ENCODE results near the gene ROR2. TPM values are rescaled to one million over a fixed set of nuclear protein-coding genes. Genes with fewer than 3 reads are reported as not detected.

ROR2 gene
- total and polyA plus RNA-seq, 4 donors = 1.6 to 5.8 TPM; not detected in 2

- intact Hi-C loops (cut with DNase I) = no loop called here
- Histone ChIP-seq H3K27me3 (ENCODE audit: control insufficient read depth in 1 of 2, insufficient read depth in 2 of 2, low read length in 1 of 2) (no peaks in the 10 kb centered on the region), H3K4me3 (ENCODE audit: low read length in 2 of 2) (no peak overlapping the region), H3K9me3 (ENCODE audit: control insufficient read depth, low read length) (no peaks in the 10 kb centered on the region), H3K27ac (ENCODE audit: low read depth in 1 of 2, low read length in 2 of 2) (no peak overlapping the region), H3K4me1 (ENCODE audit: control insufficient read depth in 1 of 2, insufficient read depth in 2 of 2, low read length in 2 of 2) (no peaks in the 10 kb centered on the region), H3K36me3 (ENCODE audit: control insufficient read depth in 1 of 2, insufficient read depth in 2 of 2, low read length in 1 of 2) (no peaks in the 10 kb centered on the region)
- DNase-seq (no peak), ATAC-seq (ENCODE audit: low FRiP score) (no peak)
- WGBS, 2 donors = 54 to 65% methylated on average over 5 of the region's 5 CpGs
Observed at GRCh38 chr9:91690540-91691249, 259.3 kb downstream of the ROR2 start.

- Histone ChIP-seq H3K27ac (ENCODE audit: low read depth in 1 of 2, low read length in 2 of 2) (no peak overlapping the region), H3K9me3 (ENCODE audit: control insufficient read depth, low read length) (no peaks in the 10 kb centered on the region), H3K4me3 (ENCODE audit: low read length in 2 of 2) (no peak overlapping the region), H3K27me3 (ENCODE audit: control insufficient read depth in 1 of 2, insufficient read depth in 2 of 2, low read length in 1 of 2) (no peaks in the 10 kb centered on the region), H3K4me1 (ENCODE audit: control insufficient read depth in 1 of 2, insufficient read depth in 2 of 2, low read length in 2 of 2) (no peaks in the 10 kb centered on the region), H3K36me3 (ENCODE audit: control insufficient read depth in 1 of 2, insufficient read depth in 2 of 2, low read length in 1 of 2) (no peaks in the 10 kb centered on the region)
- intact Hi-C loops (cut with DNase I) = loop anchor here in 1 of 2 donors (10.0 kb wide), 1 partner anchor 774 kb away; no protein-coding TSS in a partner anchor
- WGBS, 2 donors = 64 to 68% methylated on average over 4 of the region's 4 CpGs
- no peak for ATAC-seq (ENCODE audit: low FRiP score)
- DNase-seq = no peak
Observed at GRCh38 chr9:91689006-91689405, 261.0 kb downstream of the ROR2 start.

GRCh38 chr9:91683269-91683668 is 266.8 kb downstream of the ROR2 start:
- Histone ChIP-seq H3K4me3 (ENCODE audit: low read length in 2 of 2) (no peak overlapping the region), H3K4me1 (ENCODE audit: control insufficient read depth in 1 of 2, insufficient read depth in 2 of 2, low read length in 2 of 2) (no peaks in the 10 kb centered on the region), H3K27me3 (ENCODE audit: control insufficient read depth in 1 of 2, insufficient read depth in 2 of 2, low read length in 1 of 2) (no peaks in the 10 kb centered on the region), H3K36me3 (ENCODE audit: control insufficient read depth in 1 of 2, insufficient read depth in 2 of 2, low read length in 1 of 2) (no peaks in the 10 kb centered on the region), H3K9me3 (ENCODE audit: control insufficient read depth, low read length) (no peaks in the 10 kb centered on the region), H3K27ac (ENCODE audit: low read depth in 1 of 2, low read length in 2 of 2) (no peak overlapping the region)
- intact Hi-C loops (cut with DNase I) = loop anchor here in 1 of 2 donors (10.0 kb wide), 1 partner anchor 768 kb away; no protein-coding TSS in a partner anchor
- WGBS, 2 donors = 69 to 73% methylated on average over 1 of the region's 1 CpG
- ATAC-seq (ENCODE audit: low FRiP score) = no peak
- no peak for DNase-seq

GRCh38 chr9:91682806-91683205 is 267.2 kb downstream of the ROR2 start:
- WGBS, 2 donors = 84 to 91% methylated on average over 6 of the region's 6 CpGs
- Histone ChIP-seq H3K4me3 (ENCODE audit: low read length in 2 of 2) (no peak overlapping the region), H3K9me3 (ENCODE audit: control insufficient read depth, low read length) (no peaks in the 10 kb centered on the region), H3K27me3 (ENCODE audit: control insufficient read depth in 1 of 2, insufficient read depth in 2 of 2, low read length in 1 of 2) (no peaks in the 10 kb centered on the region), H3K4me1 (ENCODE audit: control insufficient read depth in 1 of 2, insufficient read depth in 2 of 2, low read length in 2 of 2) (no peaks in the 10 kb centered on the region), H3K27ac (ENCODE audit: low read depth in 1 of 2, low read length in 2 of 2) (no peak overlapping the region), H3K36me3 (ENCODE audit: control insufficient read depth in 1 of 2, insufficient read depth in 2 of 2, low read length in 1 of 2) (no peaks in the 10 kb centered on the region)
- ATAC-seq (ENCODE audit: low FRiP score) = no peak
- intact Hi-C loops (cut with DNase I) = loop anchor here in 1 of 2 donors (10.0 kb wide), 1 partner anchor 768 kb away; no protein-coding TSS in a partner anchor
- DNase-seq = no peak

GRCh38 chr9:91681461-91682305 is 268.3 kb downstream of the ROR2 start:
- Histone ChIP-seq H3K4me3 (ENCODE audit: low read length in 2 of 2) (no peak overlapping the region), H3K4me1 (ENCODE audit: control insufficient read depth in 1 of 2, insufficient read depth in 2 of 2, low read length in 2 of 2) (no peaks in the 10 kb centered on the region), H3K9me3 (ENCODE audit: control insufficient read depth, low read length) (no peaks in the 10 kb centered on the region), H3K36me3 (ENCODE audit: control insufficient read depth in 1 of 2, insufficient read depth in 2 of 2, low read length in 1 of 2) (no peaks in the 10 kb centered on the region), H3K27me3 (ENCODE audit: control insufficient read depth in 1 of 2, insufficient read depth in 2 of 2, low read length in 1 of 2) (no peaks in the 10 kb centered on the region), H3K27ac (ENCODE audit: low read depth in 1 of 2, low read length in 2 of 2) (no peak overlapping the region)
- DNase-seq = peak; percentile 82 to 90
- ATAC-seq (ENCODE audit: low FRiP score) = peak; percentile 85
- intact Hi-C loops (cut with DNase I) = loop anchor here (2.0 to 10.0 kb wide), 3 partner anchors 645 to 767 kb away; no protein-coding TSS in a partner anchor
- 27 to 28% methylated on average over 43 of the region's 43 CpGs for WGBS, 2 donors

- H3K27ac ChIP-seq (ENCODE audit: low read depth in 1 of 2, low read length in 2 of 2) = no peak overlapping the region
- ATAC-seq (ENCODE audit: low FRiP score) = no peak
- WGBS, 2 donors = 90 to 92% methylated on average over 15 of the region's 15 CpGs
Observed at GRCh38 chr9:91680998-91681397, 269.0 kb downstream of the ROR2 start.

GRCh38 chr9:91680106-91680505 is 269.9 kb downstream of the ROR2 start:
- Histone ChIP-seq H3K4me1 (ENCODE audit: control insufficient read depth in 1 of 2, insufficient read depth in 2 of 2, low read length in 2 of 2) (no peaks in the 10 kb centered on the region), H3K36me3 (ENCODE audit: control insufficient read depth in 1 of 2, insufficient read depth in 2 of 2, low read length in 1 of 2) (no peaks in the 10 kb centered on the region), H3K27ac (ENCODE audit: low read depth in 1 of 2, low read length in 2 of 2) (no peak overlapping the region), H3K27me3 (ENCODE audit: control insufficient read depth in 1 of 2, insufficient read depth in 2 of 2, low read length in 1 of 2) (no peaks in the 10 kb centered on the region), H3K4me3 (ENCODE audit: low read length in 2 of 2) (no peak overlapping the region), H3K9me3 (ENCODE audit: control insufficient read depth, low read length) (no peaks in the 10 kb centered on the region)
- intact Hi-C loops (cut with DNase I) = loop anchor here (2.0 to 10.0 kb wide), 3 partner anchors 643 to 765 kb away; no protein-coding TSS in a partner anchor
- 90 to 91% methylated on average over 9 of the region's 9 CpGs for WGBS, 2 donors
- no peak for DNase-seq
- no peak for ATAC-seq (ENCODE audit: low FRiP score)

More at GRCh38 chr9:91680998-91681397, 269.0 kb downstream of the ROR2 start:
- intact Hi-C loops (cut with DNase I) = loop anchor here (2.0 to 10.0 kb wide), 3 partner anchors 644 to 766 kb away; no protein-coding TSS in a partner anchor
- DNase-seq = no peak
- no peaks in the 10 kb centered on the region for H3K9me3 ChIP-seq (ENCODE audit: control insufficient read depth, low read length)
- H3K27me3 ChIP-seq (ENCODE audit: control insufficient read depth in 1 of 2, insufficient read depth in 2 of 2, low read length in 1 of 2) = no peaks in the 10 kb centered on the region
- no peaks in the 10 kb centered on the region for H3K36me3 ChIP-seq (ENCODE audit: control insufficient read depth in 1 of 2, insufficient read depth in 2 of 2, low read length in 1 of 2)
- H3K4me1 ChIP-seq (ENCODE audit: control insufficient read depth in 1 of 2, insufficient read depth in 2 of 2, low read length in 2 of 2) = no peaks in the 10 kb centered on the region
- H3K4me3 ChIP-seq (ENCODE audit: low read length in 2 of 2) = no peak overlapping the region

- Histone ChIP-seq H3K9me3 (ENCODE audit: control insufficient read depth, low read length) (no peaks in the 10 kb centered on the region), H3K4me3 (ENCODE audit: low read length in 2 of 2) (no peak overlapping the region), H3K4me1 (ENCODE audit: control insufficient read depth in 1 of 2, insufficient read depth in 2 of 2, low read length in 2 of 2) (no peaks in the 10 kb centered on the region), H3K27me3 (ENCODE audit: control insufficient read depth in 1 of 2, insufficient read depth in 2 of 2, low read length in 1 of 2) (no peaks in the 10 kb centered on the region), H3K27ac (ENCODE audit: low read depth in 1 of 2, low read length in 2 of 2) (no peak overlapping the region), H3K36me3 (ENCODE audit: control insufficient read depth in 1 of 2, insufficient read depth in 2 of 2, low read length in 1 of 2) (no peaks in the 10 kb centered on the region)
- ATAC-seq (ENCODE audit: low FRiP score) (no peak), DNase-seq (no peak)
- intact Hi-C loops (cut with DNase I) = loop anchor here in 1 of 2 donors (5.0 kb wide), 1 partner anchor 247 kb away; no protein-coding TSS in a partner anchor
- 84 to 85% methylated on average over 8 of the region's 8 CpGs for WGBS, 2 donors
Observed at GRCh38 chr9:91678807-91679580, 271.0 kb downstream of the ROR2 start.

Data from aorta (tissue), 5 donors.